ENCODE results near the gene DNAH9. TPM values are rescaled to one million over a fixed set of nuclear protein-coding genes. Genes with fewer than 3 reads are reported as not detected.

Gene DNAH9
- polyA plus RNA-seq, 1 donor (not counting 4 experiments of a cell fraction or from before 2014, with no cell fraction given) = 0.42 TPM

GRCh38 chr17:11554542-11554941, 43.7 kb upstream of the DNAH9 start:
- Histone ChIP-seq H4K20me1 (ENCODE audit: control insufficient read depth, extremely low read depth, insufficient read depth, low read length) (no peaks in the 10 kb centered on the region), H3K9me1 (ENCODE audit: control insufficient read depth, extremely low read depth, insufficient read depth, low read length) (no peaks in the 10 kb centered on the region), H3K36me3 (ENCODE audit: control insufficient read depth in 2 of 2, extremely low read depth in 1 of 2, insufficient read depth in 2 of 2, low read length in 2 of 2) (no peaks in the 10 kb centered on the region), H3K27ac (ENCODE audit: control insufficient read depth, insufficient read depth, low read length) (no peak overlapping the region), H3K4me1 (ENCODE audit: control insufficient read depth, extremely low read depth, insufficient read depth, low read length) (no peaks in the 10 kb centered on the region), H3K4me2 (ENCODE audit: control insufficient read depth, extremely low read depth, insufficient read depth, low read depth, low read length) (no peak overlapping the region), H3K79me2 (ENCODE audit: control insufficient read depth, insufficient read depth, low read length) (no peaks in the 10 kb centered on the region), H3K9ac (ENCODE audit: control insufficient read depth, extremely low read depth, insufficient read depth, low read length) (no peak overlapping the region), H3K9me3 (ENCODE audit: control insufficient read depth, low read depth, low read length) (peaks cover 5% of the 10 kb centered on the region), H2AFZ (ENCODE audit: control insufficient read depth, low read length) (no peak overlapping the region), H3K4me3 (ENCODE audit: control insufficient read depth in 2 of 3, extremely low read depth in 1 of 3, insufficient read depth in 2 of 3, low read depth in 1 of 3, low read length in 3 of 3) (no peak overlapping the region), H3K27me3 (ENCODE audit: control insufficient read depth, extremely low read depth, insufficient read depth, low read length) (no peaks in the 10 kb centered on the region)
- TF ChIP-seq, protein P1, sequence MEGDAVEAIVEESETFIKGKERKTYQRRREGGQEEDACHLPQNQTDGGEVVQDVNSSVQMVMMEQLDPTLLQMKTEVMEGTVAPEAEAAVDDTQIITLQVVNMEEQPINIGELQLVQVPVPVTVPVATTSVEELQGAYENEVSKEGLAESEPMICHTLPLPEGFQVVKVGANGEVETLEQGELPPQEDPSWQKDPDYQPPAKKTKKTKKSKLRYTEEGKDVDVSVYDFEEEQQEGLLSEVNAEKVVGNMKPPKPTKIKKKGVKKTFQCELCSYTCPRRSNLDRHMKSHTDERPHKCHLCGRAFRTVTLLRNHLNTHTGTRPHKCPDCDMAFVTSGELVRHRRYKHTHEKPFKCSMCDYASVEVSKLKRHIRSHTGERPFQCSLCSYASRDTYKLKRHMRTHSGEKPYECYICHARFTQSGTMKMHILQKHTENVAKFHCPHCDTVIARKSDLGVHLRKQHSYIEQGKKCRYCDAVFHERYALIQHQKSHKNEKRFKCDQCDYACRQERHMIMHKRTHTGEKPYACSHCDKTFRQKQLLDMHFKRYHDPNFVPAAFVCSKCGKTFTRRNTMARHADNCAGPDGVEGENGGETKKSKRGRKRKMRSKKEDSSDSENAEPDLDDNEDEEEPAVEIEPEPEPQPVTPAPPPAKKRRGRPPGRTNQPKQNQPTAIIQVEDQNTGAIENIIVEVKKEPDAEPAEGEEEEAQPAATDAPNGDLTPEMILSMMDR (optimal IDR thresholded peaks at IDR 0.05 in 1 of 3, IDR thresholded peaks at IDR 0.05 in 1 of 3, conservative IDR thresholded peaks at IDR 0.05 in 1 of 3; ENCODE audit: extremely low read depth in 1 of 3, insufficient read depth in 2 of 3, low read length in 3 of 3) = no peak
- TF ChIP-seq EZH2 (IDR thresholded peaks at IDR 0.05; ENCODE audit: low read length) = no peak
- DNase-seq (ENCODE audit: low read depth, low spot score) = no peak
- dilution Hi-C loops (cut with MboI; ENCODE audit: extremely low pct_ligation_motif_present, low sequenced_read_pairs) = no loop called here
- FAIRE-seq = no peak

GRCh38 chr17:11555530-11555929, 42.7 kb upstream of the DNAH9 start:
- no peaks in the 10 kb centered on the region for H3K27me3 ChIP-seq (ENCODE audit: control insufficient read depth, extremely low read depth, insufficient read depth, low read length)
- peaks cover 5% of the 10 kb centered on the region for H3K9me3 ChIP-seq (ENCODE audit: control insufficient read depth, low read depth, low read length)

More at GRCh38 chr17:11555530-11555929, 42.7 kb upstream of the DNAH9 start:
- dilution Hi-C loops (cut with MboI; ENCODE audit: extremely low pct_ligation_motif_present, low sequenced_read_pairs) = no loop called here
- H3K27ac ChIP-seq (ENCODE audit: control insufficient read depth, insufficient read depth, low read length) = no peak overlapping the region
- no peak overlapping the region for H3K4me3 ChIP-seq (ENCODE audit: control insufficient read depth in 2 of 3, extremely low read depth in 1 of 3, insufficient read depth in 2 of 3, low read depth in 1 of 3, low read length in 3 of 3)
- H2AFZ ChIP-seq (ENCODE audit: control insufficient read depth, low read length) = no peak overlapping the region
- TF ChIP-seq, protein P1 (optimal IDR thresholded peaks at IDR 0.05 in 1 of 3, IDR thresholded peaks at IDR 0.05 in 1 of 3, conservative IDR thresholded peaks at IDR 0.05 in 1 of 3; ENCODE audit: extremely low read depth in 1 of 3, insufficient read depth in 2 of 3, low read length in 3 of 3) = no peak
- no peak for TF ChIP-seq EZH2 (IDR thresholded peaks at IDR 0.05; ENCODE audit: low read length)
- H3K9me1 ChIP-seq (ENCODE audit: control insufficient read depth, extremely low read depth, insufficient read depth, low read length) = no peaks in the 10 kb centered on the region
- H3K36me3 ChIP-seq (ENCODE audit: control insufficient read depth in 2 of 2, extremely low read depth in 1 of 2, insufficient read depth in 2 of 2, low read length in 2 of 2) = no peaks in the 10 kb centered on the region
- no peak overlapping the region for H3K4me2 ChIP-seq (ENCODE audit: control insufficient read depth, extremely low read depth, insufficient read depth, low read depth, low read length)
- no peaks in the 10 kb centered on the region for H4K20me1 ChIP-seq (ENCODE audit: control insufficient read depth, extremely low read depth, insufficient read depth, low read length)
- H3K9ac ChIP-seq (ENCODE audit: control insufficient read depth, extremely low read depth, insufficient read depth, low read length) = no peak overlapping the region
- H3K79me2 ChIP-seq (ENCODE audit: control insufficient read depth, insufficient read depth, low read length) = no peaks in the 10 kb centered on the region
- DNase-seq (ENCODE audit: low read depth, low spot score) (no peak), FAIRE-seq (no peak)
- H3K4me1 ChIP-seq (ENCODE audit: control insufficient read depth, extremely low read depth, insufficient read depth, low read length) = no peaks in the 10 kb centered on the region
